ENCODE data around the gene UNC5B.

Gene UNC5B

DNA sequence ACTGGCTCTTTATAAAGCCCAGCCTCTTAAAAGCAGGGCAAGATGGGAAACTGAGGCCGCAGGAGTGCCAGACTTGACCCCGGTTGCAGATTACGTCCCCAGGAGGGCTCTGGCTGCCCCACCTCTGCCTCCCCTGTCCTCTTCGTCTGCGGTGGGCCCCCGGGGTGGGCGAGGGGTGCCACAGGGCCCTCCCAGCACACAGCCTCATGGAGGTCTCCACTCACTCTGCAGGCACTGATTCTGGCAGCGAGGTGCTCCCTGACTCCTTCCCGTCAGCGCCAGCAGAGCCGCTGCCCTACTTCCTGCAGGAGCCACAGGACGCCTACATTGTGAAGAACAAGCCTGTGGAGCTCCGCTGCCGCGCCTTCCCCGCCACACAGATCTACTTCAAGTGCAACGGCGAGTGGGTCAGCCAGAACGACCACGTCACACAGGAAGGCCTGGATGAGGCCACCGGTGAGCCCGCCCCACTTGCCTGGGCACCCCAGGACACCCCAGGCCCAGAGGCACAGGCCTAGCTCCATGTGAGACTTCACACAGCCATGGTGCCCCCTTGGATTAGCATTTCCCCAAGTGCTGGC lies 67.3 kb downstream of the UNC5B start:
- no peak for DNase-seq (ENCODE audit: extremely low read depth in 1 of 2, low read depth in 1 of 2)

DNA sequence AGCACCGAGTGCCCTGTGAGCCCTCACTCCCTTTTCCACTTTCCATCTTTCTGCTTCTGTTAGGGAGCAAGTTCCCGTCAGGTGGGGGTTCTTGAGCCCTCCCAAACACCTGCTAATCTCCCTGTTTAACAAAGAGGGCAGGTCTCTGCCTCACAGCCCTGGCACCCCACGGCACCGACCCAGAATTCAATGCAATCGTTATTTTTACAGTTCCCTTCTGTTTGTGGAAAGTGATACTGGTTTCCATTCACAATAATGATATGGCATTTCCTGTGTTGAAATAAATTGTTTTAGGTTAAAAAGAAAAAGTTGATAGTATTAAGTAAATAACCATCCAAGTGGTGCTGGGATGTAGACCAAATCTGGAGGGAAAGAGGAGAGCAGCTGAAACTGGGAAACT lies 67.8 kb downstream of the UNC5B start:
- no peak for DNase-seq (ENCODE audit: extremely low read depth in 1 of 2, low read depth in 1 of 2)

DNA sequence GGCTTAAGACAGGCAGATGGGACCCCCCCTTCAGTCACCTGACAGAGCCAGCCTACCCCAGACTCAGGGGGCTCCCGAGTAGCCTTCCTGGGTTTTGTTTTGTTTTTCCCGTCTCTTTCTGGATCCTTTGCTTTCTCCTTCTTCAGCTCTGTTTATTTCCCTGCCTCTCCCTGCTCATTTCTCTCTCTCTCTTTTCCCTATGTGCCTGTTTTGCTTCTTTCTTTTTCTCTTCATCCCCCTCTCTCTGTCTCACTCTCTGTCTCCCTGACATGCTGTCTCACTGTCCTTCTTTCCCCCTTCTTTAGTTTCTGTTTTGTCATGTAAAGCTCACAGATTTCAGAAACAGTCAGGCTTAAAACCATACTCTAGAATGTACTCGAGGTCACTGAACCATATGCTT lies 68.5 kb downstream of the UNC5B start:
- no peak for DNase-seq (ENCODE audit: extremely low read depth in 1 of 2, low read depth in 1 of 2)

DNA sequence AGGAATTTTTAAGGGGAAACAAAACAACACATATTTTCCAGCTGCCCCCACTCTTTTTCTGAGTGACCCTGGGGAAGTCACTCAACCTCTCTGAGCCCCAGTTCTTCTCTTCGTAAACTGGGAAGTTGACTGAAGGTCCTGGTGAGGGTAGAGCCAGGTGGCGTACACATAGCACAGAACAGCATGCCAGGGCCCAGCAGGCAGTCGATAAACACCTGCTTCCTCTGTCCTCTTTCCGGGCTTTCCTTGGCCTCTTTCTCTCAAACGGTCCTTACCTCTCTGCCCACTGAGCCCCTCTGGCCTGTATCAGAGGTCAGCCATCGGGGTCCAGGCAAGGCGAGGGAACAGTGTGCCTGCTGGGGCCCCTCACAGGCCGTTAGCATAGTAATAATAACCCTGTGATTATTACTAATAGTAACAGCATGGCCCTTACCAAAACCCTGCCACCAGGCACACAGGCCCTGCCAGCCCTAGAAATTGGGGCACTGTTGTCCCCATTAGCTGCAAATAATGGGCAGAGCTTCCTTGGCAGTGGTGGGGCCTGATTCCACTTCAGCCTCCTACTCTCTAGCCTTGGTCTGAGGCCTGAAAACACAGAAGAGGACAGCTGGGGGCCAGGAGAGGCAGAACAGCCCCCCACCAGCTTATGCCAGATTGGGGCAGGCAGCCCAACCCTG lies 69.4 kb downstream of the UNC5B start:
- DNase-seq (ENCODE audit: extremely low read depth in 1 of 2, low read depth in 1 of 2), result no peak

DNA sequence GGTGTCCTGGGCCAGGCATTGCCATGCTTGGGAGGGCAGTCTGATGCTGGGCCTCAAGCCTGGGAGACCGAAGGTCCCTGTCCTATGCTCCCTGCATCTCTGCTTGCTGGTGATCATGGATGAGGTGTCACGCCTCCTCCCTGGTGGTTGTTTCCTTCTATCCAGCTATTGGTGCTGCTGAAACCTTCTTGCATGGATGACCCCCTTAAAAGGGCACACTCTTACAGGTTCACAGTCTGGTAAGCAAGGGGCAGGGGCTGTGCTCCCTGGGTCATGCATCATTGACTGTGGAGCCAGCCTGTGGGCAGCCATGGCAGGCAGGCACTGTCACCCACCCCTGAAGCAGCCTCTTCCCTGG lies 69.9 kb downstream of the UNC5B start:
- no peak for DNase-seq (ENCODE audit: extremely low read depth in 1 of 2, low read depth in 1 of 2)

DNA sequence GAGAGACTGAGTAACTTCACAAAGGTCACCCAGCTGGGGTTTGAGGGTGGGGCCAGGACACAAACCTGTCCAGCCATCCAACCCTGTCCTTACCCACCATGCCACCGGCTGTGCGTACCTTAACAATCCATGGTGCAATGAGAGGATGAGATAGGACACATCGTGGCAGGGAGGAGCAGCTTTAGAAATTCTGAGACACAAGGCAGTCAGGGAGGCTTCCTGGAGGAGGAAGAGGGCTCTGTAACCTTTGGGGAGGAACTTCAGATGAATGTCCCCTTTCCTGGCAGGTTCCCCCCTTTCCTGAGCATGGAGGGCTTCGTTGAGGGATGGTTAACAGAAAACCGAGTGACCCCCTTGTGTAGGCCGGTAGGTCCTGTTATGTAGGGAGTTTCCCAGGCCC lies 71.0 kb downstream of the UNC5B start:
- DNase-seq (ENCODE audit: extremely low read depth in 1 of 2, low read depth in 1 of 2), result no peak

DNA sequence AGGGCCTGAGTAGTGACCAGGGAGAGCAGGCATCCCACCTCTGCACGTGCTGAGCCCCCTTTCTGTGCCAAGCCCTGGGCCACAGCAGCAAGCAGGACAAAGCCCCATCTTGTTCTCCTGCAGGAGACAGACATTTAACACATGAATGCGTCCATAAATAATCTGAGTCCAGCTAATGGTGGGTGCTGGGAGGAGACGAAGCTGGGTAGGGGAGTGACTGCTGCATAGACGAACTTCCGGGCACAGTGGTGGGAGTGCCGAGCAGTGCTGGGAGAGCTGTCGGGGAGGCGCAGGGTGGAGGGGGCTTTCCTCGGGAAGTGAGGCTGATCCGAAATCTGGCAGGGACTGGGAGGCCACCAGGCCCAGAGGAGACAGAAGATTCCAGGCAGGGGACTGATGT lies 71.5 kb downstream of the UNC5B start:
- DNase-seq (ENCODE audit: extremely low read depth in 1 of 2, low read depth in 1 of 2), result no peak

DNA sequence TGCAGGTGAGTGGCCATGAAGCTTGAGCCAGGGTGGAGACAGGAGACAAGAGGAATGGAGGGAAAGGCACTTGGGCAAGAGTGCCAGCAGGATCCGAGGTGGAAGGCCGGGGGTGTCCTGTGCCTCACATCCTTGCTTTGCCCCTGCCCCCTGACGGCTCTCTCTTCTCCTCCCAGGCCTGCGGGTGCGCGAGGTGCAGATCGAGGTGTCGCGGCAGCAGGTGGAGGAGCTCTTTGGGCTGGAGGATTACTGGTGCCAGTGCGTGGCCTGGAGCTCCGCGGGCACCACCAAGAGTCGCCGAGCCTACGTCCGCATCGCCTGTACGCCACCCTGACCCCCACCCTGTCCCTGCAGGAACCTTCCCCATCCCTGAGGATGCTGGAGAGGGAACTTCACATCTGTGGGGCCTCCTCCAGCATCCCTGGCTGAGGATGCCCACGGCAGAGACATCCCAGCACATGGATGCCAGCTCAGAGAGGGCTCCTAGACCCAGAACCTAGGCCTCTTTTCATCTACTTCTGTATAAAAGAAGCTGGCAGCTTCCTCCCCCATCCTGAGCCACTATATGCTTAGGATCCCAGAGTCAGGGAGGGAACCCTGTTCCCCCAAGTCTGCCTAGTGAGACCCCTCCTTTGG lies 72.3 kb downstream of the UNC5B start:
- no peak for DNase-seq (ENCODE audit: extremely low read depth in 1 of 2, low read depth in 1 of 2)

DNA sequence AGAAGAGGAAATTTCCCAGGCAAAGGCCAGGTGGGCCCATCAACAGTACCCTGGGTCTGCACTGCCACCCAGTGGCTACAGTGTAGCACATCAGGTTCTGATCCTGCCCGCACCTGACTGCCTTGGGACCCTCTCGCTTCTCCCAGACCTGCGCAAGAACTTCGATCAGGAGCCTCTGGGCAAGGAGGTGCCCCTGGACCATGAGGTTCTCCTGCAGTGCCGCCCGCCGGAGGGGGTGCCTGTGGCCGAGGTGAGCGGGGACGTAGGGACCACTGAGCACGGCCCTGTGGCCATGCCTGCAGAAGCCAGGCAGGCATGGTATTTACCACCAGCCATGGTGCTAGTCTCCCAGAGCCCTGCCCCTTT lies 72.8 kb downstream of the UNC5B start:
- DNase-seq (ENCODE audit: extremely low read depth in 1 of 2, low read depth in 1 of 2), result peak in 1 of 2 donors; percentile 2

DNA sequence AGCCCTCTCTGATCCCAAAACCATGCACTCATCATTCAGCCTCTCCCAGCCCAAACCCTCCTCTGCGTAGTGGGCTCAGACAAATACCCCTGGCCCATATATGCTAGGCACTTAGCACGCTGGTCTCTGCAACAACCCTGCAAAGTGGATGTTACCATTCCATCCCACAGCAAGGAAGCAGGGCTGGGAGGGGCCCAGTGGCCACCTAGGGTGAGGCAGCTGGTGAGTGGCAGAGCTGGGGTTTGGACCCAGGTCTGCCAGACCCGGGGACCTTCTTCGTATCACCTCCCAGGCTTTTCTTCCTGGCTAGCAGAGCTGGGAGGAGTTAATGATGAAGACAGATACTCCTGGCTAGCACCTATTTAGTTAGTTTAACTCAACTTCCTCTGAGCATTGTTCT lies 73.6 kb downstream of the UNC5B start:
- DNase-seq (ENCODE audit: extremely low read depth in 1 of 2, low read depth in 1 of 2), result no peak

DNA sequence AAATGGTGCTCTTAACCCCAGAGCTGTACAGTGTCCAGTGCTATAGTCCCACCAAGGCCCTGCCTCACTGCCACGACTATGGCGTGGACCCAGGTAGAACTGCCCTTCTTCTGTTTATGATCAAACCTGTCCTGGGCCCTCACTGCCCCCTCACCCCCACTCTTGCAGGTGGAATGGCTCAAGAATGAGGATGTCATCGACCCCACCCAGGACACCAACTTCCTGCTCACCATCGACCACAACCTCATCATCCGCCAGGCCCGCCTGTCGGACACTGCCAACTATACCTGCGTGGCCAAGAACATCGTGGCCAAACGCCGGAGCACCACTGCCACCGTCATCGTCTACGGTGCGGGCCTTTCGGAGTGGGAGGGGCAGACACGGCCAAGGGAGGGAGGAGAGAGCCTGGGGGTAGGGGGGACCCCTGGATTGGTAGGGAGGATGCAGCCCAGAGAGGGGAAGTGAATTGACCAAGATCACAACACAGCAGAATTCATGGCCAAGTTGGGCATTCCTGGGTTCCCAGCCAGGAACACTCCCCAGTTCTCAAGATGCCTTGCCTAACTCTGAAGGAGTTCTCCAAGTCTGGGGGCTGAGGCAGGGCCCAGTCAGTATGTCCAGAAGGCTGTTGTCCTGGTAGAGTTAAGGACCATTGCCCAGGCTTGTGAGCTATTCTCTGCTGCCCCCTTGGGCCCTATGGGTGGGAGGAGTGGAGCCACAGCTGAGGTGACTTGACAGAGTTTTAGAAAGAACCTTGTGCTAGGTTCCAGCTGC lies 74.3 kb downstream of the UNC5B start:
- no peak for DNase-seq (ENCODE audit: extremely low read depth in 1 of 2, low read depth in 1 of 2)

DNA sequence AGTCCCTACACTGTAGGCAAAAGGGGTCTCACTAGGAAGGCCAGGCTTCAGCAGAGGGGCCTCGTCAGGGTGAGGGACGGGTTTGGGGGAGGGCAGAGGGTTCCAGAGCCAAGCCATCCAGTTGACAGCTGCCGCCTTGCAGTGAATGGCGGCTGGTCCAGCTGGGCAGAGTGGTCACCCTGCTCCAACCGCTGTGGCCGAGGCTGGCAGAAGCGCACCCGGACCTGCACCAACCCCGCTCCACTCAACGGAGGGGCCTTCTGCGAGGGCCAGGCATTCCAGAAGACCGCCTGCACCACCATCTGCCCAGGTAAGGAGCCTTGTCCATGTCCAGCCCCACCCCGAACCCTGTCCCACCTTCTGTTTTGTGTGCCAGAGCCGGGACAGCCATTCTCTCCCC lies 75.1 kb downstream of the UNC5B start:
- DNase-seq (ENCODE audit: extremely low read depth in 1 of 2, low read depth in 1 of 2), result no peak

DNA sequence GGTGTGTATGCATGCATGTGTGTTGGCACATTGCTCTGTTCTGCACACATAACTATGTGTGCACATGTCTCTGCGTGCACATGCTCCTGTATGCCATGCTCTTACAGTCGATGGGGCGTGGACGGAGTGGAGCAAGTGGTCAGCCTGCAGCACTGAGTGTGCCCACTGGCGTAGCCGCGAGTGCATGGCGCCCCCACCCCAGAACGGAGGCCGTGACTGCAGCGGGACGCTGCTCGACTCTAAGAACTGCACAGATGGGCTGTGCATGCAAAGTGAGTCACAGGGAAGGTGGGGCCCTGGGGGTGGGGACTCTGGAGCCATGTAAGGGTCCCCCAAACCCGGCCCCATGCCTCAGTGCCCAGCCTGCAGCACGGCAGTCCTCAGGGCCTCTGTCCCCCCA lies 76.1 kb downstream of the UNC5B start:
- no peak for DNase-seq (ENCODE audit: extremely low read depth in 1 of 2, low read depth in 1 of 2)

DNA sequence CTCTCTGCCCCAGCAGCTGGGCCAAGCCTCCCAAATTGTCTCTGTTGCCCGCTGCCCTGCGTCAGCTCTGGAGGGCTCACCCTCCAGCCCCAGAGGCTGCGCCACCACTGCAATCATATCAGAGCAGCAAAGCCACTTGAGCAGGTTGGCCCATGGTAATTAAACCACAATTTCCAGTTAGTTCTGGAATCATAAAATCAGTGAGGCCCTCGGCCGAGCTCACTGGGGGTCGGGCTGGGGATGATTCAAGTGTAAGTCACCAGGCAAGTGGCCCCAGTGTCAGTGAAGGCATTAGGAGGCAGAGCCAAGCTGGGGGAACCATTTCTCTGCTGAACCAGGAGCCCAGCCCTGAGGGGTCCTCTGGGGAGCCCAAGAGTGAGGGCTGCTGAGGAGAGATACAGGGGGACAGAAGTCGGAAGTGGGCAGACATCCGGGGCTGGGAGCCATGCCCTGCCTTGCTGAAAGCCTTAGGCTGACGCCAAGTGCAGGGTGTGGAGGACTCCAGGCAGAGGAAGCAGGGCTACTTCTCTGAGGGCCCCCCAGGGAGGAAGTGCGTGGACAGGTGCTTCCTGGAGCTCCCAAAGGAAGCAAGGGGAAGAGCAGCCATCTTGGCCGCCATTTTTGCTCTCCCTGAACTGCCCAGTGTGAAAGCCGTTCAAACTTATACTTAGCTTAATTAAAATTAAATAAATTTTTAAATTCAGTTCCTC lies 77.2 kb downstream of the UNC5B start:
- DNase-seq (ENCODE audit: extremely low read depth in 1 of 2, low read depth in 1 of 2), result no peak

DNA sequence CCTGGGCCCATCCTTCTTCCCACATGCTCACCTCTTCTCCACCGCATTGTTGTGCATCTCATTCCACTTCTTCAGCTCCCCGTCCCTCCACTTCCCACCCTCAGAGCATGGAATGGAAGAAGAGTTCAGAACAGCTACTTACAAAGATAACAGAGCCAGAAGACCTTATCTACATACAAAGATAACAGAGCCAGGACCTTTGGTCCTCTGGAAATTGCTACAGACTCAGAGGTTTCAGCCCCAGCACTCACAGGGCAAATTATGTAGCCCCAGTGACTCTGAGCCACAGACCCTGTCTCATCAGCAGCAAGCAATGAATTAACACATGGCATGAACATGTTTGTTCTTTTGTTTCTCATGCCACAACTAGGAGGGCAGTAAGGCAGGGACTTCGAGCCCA lies 78.0 kb downstream of the UNC5B start:
- no peak for DNase-seq (ENCODE audit: extremely low read depth in 1 of 2, low read depth in 1 of 2)

DNA sequence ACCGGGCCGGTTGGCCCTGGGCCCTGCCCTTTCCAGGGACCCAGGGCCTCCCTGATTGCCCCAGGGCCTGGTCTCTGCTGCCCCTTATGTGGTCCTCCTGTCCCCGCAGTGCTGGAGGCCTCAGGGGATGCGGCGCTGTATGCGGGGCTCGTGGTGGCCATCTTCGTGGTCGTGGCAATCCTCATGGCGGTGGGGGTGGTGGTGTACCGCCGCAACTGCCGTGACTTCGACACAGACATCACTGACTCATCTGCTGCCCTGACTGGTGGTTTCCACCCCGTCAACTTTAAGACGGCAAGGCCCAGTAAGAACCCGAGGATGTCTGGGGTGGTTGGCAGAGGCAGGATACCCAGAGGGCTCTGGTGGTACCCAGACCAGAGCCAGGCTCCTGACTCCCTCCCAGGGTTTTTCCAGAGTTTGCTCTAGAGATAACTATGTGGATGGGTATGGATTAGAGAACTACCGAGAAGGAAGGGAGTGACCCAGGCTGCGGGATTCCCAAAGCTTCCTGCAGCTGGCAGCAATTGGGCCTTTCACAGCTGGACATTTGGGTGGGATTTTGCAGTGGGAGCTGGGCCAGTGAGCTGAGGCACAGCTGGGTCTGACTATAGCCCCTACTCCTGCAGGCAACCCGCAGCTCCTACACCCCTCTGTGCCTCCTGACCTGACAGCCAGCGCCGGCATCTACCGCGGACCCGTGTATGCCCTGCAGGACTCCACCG lies 78.6 kb downstream of the UNC5B start:
- DNase-seq (ENCODE audit: extremely low read depth in 1 of 2, low read depth in 1 of 2), result no peak

DNA sequence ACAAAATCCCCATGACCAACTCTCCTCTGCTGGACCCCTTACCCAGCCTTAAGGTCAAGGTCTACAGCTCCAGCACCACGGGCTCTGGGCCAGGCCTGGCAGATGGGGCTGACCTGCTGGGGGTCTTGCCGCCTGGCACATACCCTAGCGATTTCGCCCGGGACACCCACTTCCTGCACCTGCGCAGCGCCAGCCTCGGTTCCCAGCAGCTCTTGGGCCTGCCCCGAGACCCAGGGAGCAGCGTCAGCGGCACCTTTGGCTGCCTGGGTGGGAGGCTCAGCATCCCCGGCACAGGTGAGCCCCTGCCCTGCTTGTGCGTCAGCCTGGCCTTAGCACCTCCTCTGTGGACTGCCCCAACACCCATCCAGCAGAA lies 79.1 kb downstream of the UNC5B start:
- no peak for DNase-seq (ENCODE audit: extremely low read depth in 1 of 2, low read depth in 1 of 2)

DNA sequence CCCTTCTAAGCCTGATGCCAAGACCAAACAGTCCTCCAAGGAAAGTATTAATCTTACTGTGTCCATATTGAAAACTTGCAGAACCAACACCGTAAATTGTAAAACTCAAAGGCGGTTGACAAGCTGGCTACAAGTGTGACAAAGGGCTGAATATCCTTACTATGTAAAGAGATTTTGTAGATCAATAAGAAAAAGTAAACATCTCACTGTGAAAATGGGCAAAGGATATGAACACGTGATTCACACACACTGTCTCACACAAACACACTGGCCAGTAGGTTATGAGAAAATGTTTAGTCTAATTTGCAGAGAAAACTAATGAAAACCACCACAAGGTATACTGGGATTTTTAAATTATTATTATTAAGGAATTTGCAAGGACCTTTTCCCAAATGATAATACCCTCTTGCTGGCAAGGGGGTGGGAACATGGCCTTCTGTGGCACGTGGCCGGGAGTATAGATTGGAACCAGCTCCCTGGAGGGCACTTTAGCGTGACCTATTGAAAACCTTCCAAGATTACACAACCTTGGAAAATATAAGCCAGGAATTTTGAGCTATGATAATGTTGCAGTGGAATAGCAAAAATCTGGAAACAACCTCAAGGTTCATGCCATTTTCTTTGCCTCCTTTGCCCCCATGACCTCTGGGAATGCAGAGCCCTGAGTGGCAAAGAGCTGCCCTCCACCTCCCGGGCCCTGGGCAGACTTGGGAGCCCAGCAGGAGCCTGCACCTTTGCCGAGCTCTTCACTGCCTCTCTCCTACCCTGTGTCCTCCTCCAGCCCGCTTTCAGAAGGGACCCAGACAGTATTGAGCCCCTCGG lies 80.5 kb downstream of the UNC5B start:
- no peak for DNase-seq (ENCODE audit: extremely low read depth in 1 of 2, low read depth in 1 of 2)

DNA sequence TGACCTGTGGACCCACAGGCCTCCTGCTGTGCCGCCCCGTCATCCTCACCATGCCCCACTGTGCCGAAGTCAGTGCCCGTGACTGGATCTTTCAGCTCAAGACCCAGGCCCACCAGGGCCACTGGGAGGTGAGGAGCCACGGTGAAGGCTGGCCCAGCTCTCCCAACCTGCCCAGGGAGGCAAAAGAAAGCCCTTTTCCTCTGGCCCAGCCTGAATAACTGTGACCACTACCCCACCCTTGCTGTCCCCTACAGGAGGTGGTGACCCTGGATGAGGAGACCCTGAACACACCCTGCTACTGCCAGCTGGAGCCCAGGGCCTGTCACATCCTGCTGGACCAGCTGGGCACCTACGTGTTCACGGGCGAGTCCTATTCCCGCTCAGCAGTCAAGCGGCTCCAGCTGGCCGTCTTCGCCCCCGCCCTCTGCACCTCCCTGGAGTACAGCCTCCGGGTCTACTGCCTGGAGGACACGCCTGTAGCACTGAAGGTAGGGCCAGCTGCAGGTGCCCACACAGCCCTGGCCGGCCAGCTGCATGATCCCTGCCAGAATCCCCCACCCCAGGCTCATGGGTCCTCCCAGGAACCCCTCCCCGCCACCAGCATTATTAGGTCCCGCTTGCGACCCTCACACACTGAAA lies 81.2 kb downstream of the UNC5B start:
- no peak for DNase-seq (ENCODE audit: extremely low read depth in 1 of 2, low read depth in 1 of 2)

Measured in stimulated activated CD8-positive, alpha-beta memory T cell treated with anti-CD3 and anti-CD28 coated beads, Interleukin-7, amount 100 ng/mL, for 48 hours (primary cell).